Kidney glomerular epithelial cell (primary cell): ENCODE data around the gene NSD2.
"Not testable (repeated sequence)": the region's sequence is repeated elsewhere in the genome, so short reads cannot be mapped to it uniquely, and the experiment has no call there.

ENCODE experiments used
- DNase-seq: peaks from one replicate; lab custom pipeline; 2025; lab: John Stamatoyannopoulos, UW

NSD2 gene

GRCh38 chr4:1870578-1871443 lies at the start of gene NSD2:
NSD2 (plus strand) TSS chr4:1871393; CDS start chr4:1900655, 29,262 bp downstream.
- peak; percentile 74 for DNase-seq

- no peak for DNase-seq
These were observed 49.3 kb upstream of the NSD2 start for GRCh38 chr4:1821679-1822567.

DNA sequence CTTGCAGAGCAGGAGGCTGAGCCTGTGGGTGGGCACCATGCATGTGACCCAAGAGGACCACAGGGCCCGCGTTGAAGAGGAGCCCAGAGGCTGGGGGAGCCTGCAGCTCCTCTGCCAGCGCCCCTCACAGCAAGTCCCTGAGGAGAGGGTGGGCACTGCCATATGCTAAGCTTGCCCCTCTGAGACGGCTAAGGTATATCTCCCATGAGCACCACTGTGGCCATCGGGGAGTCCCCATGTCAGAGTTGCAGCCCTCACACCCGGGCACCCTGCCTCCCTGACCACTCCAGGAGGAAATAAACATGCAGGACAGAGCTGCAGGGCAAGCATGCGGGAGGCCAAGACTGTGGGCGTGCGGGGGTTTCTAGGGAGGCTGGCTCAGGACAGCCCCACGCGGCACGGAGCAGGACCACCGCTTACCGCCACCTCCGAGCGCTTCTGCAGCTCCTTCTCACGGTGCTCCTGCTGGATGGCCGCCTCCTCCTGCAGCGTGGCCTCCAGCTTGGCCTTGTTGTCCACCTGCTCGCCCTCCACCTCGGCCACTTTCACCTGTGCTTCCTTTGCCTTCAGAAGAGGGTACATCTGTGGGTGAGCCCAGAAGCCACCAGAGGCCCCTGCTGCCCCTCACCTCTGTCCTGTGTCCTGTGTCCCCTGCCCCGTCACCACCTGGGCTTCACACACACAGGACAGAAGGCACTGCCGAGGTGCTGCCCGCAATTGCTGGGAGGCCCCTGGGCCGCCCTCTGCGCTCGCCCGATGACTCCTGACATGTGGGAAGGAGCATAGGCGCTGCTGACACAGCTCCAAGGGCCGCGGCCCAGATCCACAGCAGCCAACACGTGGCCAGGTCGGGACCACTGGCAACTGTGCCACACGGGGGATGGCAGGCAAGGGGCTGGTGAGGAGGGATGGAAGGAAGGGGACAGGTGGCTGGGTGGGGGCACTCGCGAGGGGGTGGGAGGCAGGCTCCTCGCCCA lies 48.3 kb upstream of the NSD2 start:
- DNase-seq: no peak

GRCh38 chr4:1823545-1823932 lies 47.7 kb upstream of the NSD2 start:
- DNase-seq: no peak

GRCh38 chr4:1824746-1825145 lies 46.4 kb upstream of the NSD2 start:
- no peak for DNase-seq

DNA sequence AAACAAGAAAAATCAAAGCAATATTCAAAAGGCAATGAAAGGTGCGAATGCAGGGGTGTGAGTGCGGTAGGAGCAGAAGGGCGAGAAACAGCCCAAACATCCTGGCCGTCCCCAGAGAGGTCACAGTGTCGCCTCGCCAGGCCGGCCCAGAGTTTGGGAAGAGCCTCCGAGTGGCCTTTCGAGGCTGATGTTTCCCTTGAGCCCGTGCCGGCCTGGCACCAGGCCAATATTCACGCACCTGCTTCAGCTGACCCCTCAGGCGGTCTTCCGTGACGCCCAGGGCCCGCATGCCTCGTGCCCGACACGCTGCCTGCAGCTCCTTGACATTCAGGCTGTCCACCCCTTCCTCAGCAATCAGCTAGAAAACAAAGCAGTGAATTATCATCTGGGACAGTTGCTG lies 45.9 kb upstream of the NSD2 start:
- no peak for DNase-seq

DNA sequence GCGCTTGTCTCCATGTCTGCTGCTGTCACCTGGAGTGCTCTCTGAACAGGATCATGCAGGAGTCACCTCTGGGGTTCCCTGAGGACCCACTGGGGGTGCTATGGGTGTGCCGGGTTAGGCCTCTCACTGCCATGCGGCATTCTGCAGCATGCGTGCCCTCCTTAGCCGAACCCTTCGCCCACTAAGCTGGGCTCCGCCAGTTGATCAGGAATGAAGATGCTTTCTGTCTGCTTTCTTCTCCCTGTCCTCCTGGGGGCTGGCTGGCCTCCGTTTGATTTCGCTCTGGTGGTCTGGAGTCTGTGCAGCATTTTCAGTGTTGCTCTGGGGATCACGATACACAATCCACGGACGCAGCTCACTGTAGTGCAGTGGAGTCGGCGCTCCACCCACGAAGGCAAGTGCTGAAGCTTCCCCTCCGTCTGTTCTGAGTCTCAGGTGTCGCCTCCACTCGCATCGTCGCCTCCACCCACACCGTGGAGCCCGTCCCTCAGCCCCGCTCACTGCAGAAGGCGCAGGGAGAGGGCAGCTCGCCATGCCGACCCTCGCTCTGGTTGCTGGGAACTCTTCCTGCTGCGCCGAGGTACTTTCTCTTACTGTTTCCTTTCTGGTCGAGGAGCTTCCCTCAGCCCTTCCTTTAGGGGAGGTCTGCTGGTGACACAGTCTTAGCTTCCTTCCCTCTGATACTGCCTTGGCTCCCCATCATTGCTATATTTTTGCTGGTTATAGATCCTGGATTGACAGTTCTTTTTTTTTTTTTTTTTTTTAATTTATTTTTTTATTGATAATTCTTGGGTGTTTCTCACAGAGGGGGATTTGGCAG lies 44.5 kb upstream of the NSD2 start:
- no peak for DNase-seq

GRCh38 chr4:1830234-1830633 lies 41.0 kb upstream of the NSD2 start:
- DNase-seq: no peak

DNA sequence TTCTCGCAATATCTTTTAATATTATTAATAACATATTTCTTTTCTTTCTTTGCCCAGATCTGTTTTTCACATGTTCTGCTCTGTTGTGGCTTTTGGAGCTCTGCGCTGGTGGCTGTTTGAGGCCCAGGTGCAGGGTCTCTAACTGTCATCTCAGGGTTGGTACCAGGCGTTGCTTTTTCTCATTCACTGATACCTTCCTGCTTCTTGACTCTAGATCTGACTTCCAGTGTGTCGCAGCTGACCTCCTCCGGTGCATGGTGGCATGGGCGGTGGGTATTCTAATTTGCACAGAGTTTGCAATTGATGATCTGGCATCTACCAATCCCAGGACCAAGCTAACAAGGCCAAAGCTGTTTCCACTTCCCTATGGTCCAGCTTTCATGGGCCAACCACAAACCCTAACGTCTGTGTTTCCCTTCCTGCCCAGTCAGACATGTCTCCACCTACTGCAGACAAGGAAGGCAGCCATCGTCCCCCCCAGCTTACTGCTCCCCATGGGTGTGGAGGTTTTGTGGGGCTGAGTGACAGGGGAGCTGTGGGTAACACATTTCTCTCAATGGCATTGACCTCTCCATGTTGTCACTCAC lies 40.5 kb upstream of the NSD2 start:
- DNase-seq: no peak

DNA sequence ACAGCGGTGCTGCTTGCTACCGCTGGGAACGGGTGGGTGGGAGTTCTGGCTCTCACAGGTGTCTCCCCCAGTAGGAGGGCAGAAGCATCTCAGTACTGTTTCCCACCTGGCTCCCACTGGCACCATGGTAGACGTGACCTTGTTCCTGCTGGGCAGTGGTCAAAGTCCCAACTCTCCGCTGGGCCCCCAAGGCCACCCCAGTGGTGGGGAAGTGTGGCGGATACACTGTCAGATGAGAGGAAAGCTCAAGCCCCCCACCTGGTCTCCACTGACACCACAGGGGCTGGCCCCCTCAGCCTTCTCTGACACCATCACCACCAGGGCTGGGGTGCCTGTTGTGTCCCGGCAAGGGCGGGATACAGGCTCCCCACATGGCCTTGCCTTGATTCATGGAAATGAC lies 39.9 kb upstream of the NSD2 start:
- no peak for DNase-seq

DNA sequence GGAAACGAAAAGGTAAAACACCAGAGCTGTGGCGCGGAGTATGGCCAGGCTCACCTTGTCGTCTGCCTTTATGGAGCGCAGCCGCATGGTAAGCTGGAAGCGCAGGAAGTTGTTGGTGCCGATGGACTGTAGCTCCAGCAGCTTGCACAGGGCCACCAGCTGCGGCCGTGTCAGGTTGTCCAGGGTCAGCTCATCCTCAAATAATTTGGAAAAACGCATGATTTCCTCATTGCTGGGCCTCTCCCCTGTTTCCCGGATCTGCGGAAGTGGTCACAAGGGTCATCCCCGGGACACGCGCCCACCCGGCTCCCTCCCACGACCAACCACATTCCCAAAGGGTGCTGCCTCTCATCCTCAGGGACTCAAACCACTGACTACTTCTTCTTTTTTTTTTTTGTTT lies 38.5 kb upstream of the NSD2 start:
- no peak for DNase-seq

DNA sequence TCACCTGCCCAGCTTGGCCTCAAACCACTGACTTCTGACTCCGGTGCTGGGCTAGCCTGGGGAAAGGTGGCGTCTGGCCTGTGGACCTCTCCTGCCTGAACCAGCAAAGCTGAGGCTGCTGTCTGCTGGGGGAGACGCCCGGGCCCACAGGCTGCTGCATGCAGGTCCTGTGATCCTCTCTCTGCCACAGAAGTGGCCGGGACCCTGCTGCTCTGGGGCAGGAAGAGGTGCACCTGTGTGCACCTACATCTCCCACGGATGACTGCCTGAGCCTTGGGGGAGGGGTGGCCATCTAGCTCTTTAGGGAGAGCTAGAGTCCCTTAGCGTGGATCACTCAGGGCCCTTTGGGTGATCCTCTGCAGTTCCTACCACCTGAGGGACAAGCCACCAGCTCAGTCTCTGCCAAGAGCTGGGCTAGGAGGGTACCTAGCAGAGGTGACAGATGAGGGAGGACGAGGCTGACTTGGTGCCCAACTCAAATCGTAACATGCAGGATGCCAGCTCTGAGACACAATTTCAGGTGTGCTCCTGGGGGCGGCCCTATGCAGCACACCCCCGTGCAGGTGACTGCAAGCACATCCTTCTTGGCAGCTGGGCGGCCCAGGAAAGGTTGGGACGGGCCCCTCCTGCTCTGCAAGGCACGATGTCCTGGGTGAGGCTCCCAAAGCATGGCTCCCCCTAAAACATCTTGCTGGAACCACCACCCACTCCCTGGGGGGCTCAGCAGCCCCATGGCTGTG lies 37.7 kb upstream of the NSD2 start:
- no peak for DNase-seq

GRCh38 chr4:1834047-1834775 lies 37.0 kb upstream of the NSD2 start:
- peak; percentile 80 for DNase-seq

GRCh38 chr4:1835836-1836235 lies 35.4 kb upstream of the NSD2 start:
- DNase-seq: not testable (repeated sequence)

DNA sequence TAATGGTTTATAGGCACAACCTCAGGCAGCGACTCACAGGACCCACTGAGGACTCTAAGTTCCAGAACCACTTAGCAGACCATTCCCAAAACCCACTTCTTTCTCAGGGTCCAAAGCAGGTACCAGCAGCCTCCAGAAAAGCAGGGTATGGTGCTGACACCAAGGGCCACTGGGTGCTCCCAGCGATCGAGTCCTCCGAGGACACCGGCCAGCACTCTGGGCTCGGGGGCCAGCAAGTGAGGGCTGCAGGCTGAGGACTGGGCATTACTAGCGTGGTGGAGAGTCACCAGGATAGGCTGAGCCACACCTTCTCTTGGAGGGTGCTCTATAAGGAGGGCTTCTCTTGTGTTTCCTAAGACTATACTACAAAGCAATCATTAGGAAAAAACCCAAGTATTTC lies 34.5 kb upstream of the NSD2 start:
- no peak for DNase-seq

DNA sequence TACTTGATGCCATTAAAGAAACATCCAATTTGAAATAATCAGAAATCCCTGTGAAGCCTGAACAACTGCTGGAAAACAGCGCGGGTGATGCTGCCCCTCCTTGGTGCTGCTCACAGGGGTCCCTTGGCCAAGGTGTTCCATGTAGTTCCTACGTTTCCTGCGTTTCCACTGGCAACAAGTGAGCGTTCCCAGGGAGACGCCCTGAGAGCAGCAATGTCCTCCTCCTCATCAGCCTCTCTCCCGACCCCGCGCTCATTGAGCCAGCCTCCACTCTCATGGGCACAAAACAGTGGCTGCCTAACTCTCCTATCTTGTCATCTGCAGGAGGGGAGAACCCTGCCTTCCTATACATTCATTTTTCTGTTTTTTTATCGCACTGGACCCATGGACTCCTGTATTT lies 34.1 kb upstream of the NSD2 start:
- no peak for DNase-seq

DNA sequence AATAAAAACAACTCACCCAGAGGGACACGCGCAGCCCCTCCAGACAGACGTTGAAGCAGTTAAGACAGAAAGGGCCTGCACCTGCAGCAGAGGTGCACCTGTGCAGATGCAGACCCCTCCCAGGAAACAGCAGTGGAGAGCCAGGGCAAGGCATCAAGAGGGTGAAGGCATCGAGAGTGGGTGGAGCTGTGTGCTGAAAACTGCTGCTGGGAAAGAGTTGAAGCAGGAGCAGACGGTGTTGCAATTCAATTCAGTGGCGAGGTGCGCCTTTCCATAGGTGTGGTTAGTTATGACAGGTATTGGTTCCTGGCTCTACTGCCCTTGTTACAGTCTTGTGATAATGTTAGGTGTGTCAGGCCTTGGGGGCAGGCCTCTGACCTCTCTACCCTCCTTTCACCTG lies 31.9 kb upstream of the NSD2 start:
- no peak for DNase-seq

GRCh38 chr4:1841201-1841886 lies 29.8 kb upstream of the NSD2 start:
- no peak for DNase-seq

DNA sequence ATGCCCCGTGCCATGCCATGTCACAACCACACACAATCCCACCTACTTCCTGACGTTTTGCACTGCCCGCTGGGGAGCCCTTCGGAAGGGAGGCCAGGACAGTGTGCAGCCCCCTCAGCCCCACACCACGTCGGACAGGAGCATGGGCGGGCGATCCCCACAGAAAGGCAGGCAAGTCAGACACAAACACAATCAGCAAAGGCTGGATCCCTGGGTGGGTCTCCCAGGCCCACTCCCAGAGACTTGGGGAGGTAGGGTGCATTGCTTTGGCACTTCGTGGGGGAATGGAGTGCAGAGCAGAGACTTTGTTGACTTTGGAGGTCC lies 29.3 kb upstream of the NSD2 start:
- no peak for DNase-seq
